ENCODE measurements around the gene PCDHA1.
"Not testable (repeated sequence)": the region's sequence is repeated elsewhere in the genome, so short reads cannot be mapped to it uniquely, and the experiment has no call there.

PCDHA1 gene

GRCh38 chr5:140849831-140850634 is 64.1 kb downstream of the PCDHA1 start:
- DNase-seq (ENCODE audit: low read depth): not testable (repeated sequence)

GRCh38 chr5:140855772-140856674 is 70.1 kb downstream of the PCDHA1 start, which contains the start of gene PCDHA10:
Gene PCDHA10, plus strand, starts transcription at chr5:140855897. Its CDS starts 152 bp downstream, at chr5:140856049.
- DNase-seq (ENCODE audit: low read depth): no peak

- no peak for DNase-seq (ENCODE audit: low read depth)
Measured at GRCh38 chr5:140857177-140857986, 71.4 kb downstream of the PCDHA1 start.

DNA sequence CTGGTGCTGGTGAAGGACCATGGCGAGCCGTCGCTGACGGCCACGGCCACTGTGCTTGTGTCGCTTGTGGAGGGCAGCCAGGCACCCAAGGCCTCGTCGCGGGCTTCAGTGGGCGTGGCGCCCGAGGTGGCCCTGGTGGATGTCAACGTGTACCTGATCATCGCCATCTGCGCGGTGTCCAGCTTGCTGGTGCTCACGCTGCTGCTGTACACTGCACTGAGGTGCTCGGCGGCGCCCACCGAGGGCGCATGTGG is 72.0 kb downstream of the PCDHA1 start:
- no peak for DNase-seq (ENCODE audit: low read depth)

DNA sequence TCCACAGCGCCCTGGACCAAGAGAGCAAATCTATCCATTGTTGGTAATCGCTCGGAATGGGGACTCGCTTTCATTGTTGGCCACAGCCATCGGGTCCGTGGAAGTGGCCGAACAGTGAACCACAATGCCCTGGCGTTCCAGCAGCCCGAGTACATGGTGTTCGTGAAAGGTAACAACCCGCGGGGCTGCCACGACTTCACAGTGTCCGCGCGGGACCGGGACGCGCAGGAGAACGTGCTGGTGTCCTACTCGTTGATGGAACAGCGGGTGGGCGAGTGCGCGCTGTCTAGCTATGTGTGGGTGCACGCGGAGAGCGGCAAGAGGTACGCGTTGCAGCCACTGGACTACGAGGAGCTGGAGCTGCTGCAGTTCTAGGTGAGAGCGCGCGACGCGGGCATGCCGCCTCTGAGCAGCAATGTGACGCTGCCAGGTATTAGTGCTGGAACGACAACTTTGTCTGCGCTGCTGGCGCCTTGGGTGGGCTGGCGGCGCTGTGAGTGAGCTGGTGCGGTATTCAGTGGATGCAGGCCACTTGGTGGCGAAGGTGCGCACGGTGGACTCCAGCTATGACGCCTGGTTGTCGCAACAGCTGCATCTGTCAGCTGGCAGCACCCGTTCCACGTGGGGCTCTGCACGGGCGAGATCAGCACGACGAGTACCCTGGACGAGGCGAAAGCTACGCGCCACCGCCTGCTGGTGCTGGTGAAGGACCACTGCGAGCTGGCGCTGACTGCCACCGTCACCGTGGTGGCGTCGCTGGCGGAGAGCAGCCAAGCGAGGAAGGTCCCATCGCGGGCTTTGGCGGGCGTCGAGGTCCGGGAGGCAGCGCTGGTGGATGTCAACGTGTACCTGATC is 76.7 kb downstream of the PCDHA1 start:
- DNase-seq (ENCODE audit: low read depth): no peak

DNA sequence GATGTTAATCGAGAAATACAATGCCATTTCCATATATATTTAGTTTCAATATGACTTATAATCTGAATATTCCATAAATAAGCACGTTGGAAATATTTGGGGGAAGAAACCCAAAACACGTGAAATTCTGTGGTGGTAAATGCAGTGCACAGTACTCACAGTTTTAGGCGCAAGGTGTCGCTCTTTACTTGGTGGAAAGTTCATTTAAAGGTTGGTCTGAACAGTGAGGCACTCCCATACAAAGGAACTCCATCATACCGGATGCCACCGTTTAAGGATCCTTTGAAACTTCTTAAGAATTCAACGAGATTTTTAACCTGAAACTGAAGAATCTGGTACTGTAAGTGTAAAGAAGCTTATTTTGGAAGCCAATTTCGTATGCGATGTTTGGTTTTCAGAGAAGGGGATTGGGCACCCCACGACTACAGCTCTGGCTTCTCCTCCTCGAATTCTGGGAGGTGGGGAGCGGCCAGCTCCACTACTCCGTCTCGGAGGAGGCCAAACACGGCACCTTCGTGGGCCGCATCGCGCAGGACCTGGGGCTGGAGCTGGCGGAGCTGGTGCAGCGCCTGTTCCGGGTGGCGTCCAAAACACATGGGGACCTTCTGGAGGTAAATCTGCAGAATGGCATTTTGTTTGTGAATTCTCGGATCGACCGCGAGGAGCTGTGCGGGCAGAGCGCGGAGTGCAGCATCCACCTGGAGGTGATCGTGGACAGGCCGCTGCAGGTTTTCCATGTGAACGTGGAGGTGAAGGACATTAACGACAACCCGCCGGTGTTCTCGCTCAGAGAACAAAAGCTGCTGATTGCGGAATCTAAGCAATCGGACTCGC is 83.0 kb downstream of the PCDHA1 start, which contains the start of gene PCDHA11:
PCDHA11 (plus strand) TSS at position 237 of the 834 bp plus-strand sequence; CDS start at position 384, 147 bp downstream.
- no peak for DNase-seq (ENCODE audit: low read depth)

- DNase-seq (ENCODE audit: low read depth): no peak
Measured at GRCh38 chr5:140869555-140869886, 83.6 kb downstream of the PCDHA1 start.

- DNase-seq (ENCODE audit: low read depth): no peak
Measured at GRCh38 chr5:140870221-140871201, 84.6 kb downstream of the PCDHA1 start.

- no peak for DNase-seq (ENCODE audit: low read depth)
Measured at GRCh38 chr5:140875085-140876065, 89.4 kb downstream of the PCDHA1 start, which contains the start of gene PCDHA12. Gene PCDHA12, plus strand, starts transcription at chr5:140875308. Its CDS starts 165 bp downstream, at chr5:140875473.

GRCh38 chr5:140876541-140877261 is 90.8 kb downstream of the PCDHA1 start:
- not testable (repeated sequence) for DNase-seq (ENCODE audit: low read depth)

- no peak for DNase-seq (ENCODE audit: low read depth)
Measured at GRCh38 chr5:140877262-140877581, 91.3 kb downstream of the PCDHA1 start.

GRCh38 chr5:140881889-140882590 is 96.1 kb downstream of the PCDHA1 start, which contains the start of gene PCDHA13:
Gene PCDHA13, plus strand, starts transcription at chr5:140882124. Its CDS starts 145 bp downstream, at chr5:140882269.
- DNase-seq (ENCODE audit: low read depth): no peak

DNA sequence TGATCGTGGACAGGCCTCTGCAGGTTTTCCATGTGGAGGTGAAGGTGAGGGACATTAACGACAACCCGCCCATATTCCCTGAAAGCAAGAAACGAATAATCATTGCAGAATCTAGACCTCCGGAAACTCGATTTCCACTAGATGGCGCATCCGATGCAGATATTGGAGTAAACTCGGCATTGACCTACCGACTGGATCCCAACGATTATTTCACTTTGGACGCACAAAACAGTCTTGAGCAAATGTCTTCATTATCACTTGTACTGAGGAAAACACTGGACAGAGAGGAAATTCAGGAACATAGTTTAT is 96.6 kb downstream of the PCDHA1 start:
- DNase-seq (ENCODE audit: low read depth): no peak

DNA sequence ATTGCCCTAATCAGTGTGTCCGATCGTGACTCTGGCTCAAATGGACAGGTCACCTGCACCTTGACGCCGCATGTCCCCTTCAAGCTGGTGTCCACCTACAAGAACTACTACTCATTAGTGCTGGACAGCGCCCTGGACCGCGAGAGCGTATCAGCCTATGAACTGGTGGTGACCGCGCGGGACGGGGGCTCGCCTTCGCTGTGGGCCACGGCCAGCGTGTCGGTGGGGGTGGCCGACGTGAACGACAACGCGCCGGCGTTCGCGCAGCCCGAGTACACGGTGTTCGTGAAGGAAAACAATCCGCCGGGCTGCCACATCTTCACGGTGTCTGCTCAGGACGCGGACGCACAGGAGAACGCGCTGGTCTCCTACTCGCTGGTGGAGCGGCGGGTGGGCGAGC is 97.4 kb downstream of the PCDHA1 start:
- DNase-seq (ENCODE audit: low read depth): no peak

DNA sequence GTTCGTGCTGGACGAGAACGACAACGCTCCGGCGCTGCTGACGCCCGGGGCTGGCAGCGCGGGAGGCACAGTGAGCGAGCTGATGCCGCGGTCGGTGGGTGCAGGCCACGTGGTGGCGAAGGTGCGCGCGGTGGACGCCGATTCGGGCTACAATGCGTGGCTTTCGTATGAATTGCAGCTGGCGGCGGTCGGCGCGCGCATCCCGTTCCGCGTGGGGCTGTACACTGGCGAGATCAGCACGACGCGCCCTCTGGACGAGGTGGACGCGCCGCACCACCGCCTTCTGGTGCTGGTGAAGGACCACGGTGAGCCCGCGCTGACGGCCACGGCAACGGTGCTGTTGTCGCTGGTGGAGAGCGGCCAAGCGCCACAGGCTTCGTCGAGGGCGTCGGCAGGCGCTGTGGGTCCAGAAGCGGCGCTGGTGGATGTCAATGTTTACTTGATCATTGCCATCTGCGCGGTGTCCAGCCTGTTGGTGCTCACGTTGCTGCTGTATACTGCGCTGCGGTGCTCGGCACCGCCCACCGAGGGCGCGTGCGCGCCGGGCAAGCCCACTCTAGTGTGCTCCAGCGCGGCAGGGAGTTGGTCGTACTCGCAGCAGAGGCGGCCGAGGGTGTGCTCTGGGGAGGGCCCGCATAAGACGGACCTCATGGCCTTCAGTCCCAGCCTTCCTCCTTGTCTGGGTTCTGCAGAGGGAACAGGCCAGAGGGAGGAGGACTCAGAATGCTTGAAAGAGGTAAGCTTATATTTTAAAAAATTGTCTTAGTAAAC is 98.2 kb downstream of the PCDHA1 start:
- no peak for DNase-seq (ENCODE audit: low read depth)

DNA sequence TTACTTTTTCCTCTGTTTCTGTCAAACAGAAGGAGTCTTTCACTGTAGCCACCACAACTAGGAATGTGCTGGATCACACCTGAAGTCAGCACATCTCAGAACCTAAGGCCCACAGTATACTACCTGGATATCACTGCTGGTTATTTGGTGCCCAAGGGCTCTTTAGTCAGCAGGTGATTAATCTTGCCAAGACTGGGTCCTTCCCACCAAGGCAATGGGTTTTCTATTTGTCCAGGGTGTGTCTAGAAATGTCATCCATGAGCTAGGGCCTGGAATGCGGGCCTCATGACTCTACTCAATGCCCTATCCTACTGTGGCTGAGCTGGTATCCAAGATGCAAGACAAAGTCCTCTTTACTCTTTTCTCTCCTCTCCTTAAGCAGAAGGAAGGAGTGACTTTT is 130.4 kb downstream of the PCDHA1 start:
- DNase-seq (ENCODE audit: low read depth): no peak
